Measurements from ENCODE around the gene SLC12A4.
A peak's percentile ranks its signal among the peaks of the same experiment; 100 is the strongest.

GRCh38 chr16:68005786-68006286 is 37.4 kb upstream of the SLC12A4 start:
- TF ChIP-seq SP1 (IDR thresholded peaks at IDR 0.05) (peak; percentile 31), CTCF (IDR thresholded peaks at IDR 0.05; ENCODE audit: low read depth, low read length, missing input control) (no peak), GABPA (IDR thresholded peaks at IDR 0.05 in 1 of 2, conservative IDR thresholded peaks at IDR 0.05 in 1 of 2) (no peak), YY1 (IDR thresholded peaks at IDR 0.05) (no peak), NR2F2 (IDR thresholded peaks at IDR 0.05) (peak; percentile 51), TAF1 (conservative IDR thresholded peaks at IDR 0.05) (no peak), EGR1 (IDR thresholded peaks at IDR 0.05; ENCODE audit: low read depth in 2 of 2) (no peak), HNF4G (IDR thresholded peaks at IDR 0.05) (no peak), REST (IDR thresholded peaks at IDR 0.05) (no peak), RAD21 (IDR thresholded peaks at IDR 0.05) (no peak), JUND (IDR thresholded peaks at IDR 0.05) (no peak)

Data from liver (tissue), 3 donors.